Stimulated activated effector memory CD8-positive, alpha-beta T cell treated with anti-CD3 and anti-CD28 coated beads, Interleukin-12 subunit alpha, Interleukin-12 subunit beta, amount 100 ng/mL, for 72 hours (primary cell): ENCODE results near the gene NDFIP1.

Source experiments
- ATAC-seq: fragments of 150-1000 bp; cut with Tn5 transposase; 2 replicates; pipeline ENCODE4 v1.10.0; 2021
- DNase-seq, 2 donors: peaks; one replicate each; pipeline ENCODE4 v3.0.0; 2021 to 2022; ENCODE audit warnings: low spot score in 2 of 2
- H3K27ac Mint-ChIP-seq: one replicate; pipeline ENCODE4 v1.8.0; 2022; ENCODE audit warnings: mild to moderate bottlenecking, mixed read lengths
- H3K36me3 Mint-ChIP-seq: one replicate; pipeline ENCODE4 v1.8.0; 2022; ENCODE audit warnings: mild to moderate bottlenecking, mixed read lengths
- H3K4me1 Mint-ChIP-seq: one replicate; pipeline ENCODE4 v1.8.0; 2022; ENCODE audit warnings: mixed read lengths
- H3K4me3 Mint-ChIP-seq: one replicate; pipeline ENCODE4 v1.8.0; 2022; ENCODE audit warnings: mild to moderate bottlenecking, mixed read lengths
- H3K9me3 Mint-ChIP-seq: one replicate; pipeline ENCODE4 v1.8.0; 2022; ENCODE audit warnings: mixed read lengths

NDFIP1 gene

DNA sequence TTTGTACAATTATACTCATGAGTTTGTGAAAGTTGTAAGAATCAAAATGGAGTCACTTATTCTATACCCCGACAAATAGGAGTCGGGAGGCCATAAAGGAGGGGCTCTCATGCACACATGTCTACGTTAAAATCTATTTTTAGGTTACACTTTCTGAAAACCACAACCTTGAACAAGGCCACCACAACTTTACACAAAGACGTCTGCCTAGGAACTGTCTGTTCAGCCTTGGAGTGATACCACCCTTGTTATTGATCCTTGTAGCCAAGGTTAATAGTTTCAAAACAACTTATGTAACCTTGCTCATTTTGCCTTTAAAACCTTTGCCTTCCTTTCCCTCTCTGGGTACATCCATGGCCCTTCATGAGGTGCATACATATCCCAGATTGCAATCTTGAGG lies 4.1 kb upstream of the NDFIP1 start:
- Mint-ChIP-seq H3K4me3 (no peak overlapping the region), H3K9me3 (no peaks in the 10 kb centered on the region), H3K27ac (no peak overlapping the region), H3K36me3 (peaks cover 7% of the 10 kb centered on the region), H3K4me1 (peaks cover 24% of the 10 kb centered on the region)
- DNase-seq (no peak), ATAC-seq (no peak)

DNA sequence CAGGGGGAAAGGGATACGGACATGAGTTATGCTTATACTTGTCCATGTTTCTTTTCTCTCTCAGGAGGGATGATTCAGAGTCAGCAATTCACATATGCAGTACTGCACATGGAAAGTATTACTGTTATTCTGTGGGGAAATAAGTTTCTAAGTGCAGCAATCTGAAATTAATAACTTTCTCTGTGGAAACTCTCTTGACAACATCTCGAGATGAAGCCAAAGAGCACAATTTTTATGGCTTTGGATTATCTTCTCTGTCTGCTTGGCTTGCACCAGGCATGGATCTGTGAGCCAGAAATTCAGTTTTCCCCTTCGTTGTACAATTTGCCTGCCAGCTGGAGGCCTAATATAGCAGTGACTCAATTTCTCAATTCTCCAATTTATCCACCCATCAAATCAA lies 2.5 kb upstream of the NDFIP1 start:
- DNase-seq (no peak), ATAC-seq (no peak)
- no peak overlapping the region for H3K4me3 Mint-ChIP-seq
- H3K27ac Mint-ChIP-seq = no peak overlapping the region
- no peaks in the 10 kb centered on the region for H3K9me3 Mint-ChIP-seq
- H3K36me3 Mint-ChIP-seq = peaks cover 22% of the 10 kb centered on the region
- peaks cover 33% of the 10 kb centered on the region for H3K4me1 Mint-ChIP-seq

DNA sequence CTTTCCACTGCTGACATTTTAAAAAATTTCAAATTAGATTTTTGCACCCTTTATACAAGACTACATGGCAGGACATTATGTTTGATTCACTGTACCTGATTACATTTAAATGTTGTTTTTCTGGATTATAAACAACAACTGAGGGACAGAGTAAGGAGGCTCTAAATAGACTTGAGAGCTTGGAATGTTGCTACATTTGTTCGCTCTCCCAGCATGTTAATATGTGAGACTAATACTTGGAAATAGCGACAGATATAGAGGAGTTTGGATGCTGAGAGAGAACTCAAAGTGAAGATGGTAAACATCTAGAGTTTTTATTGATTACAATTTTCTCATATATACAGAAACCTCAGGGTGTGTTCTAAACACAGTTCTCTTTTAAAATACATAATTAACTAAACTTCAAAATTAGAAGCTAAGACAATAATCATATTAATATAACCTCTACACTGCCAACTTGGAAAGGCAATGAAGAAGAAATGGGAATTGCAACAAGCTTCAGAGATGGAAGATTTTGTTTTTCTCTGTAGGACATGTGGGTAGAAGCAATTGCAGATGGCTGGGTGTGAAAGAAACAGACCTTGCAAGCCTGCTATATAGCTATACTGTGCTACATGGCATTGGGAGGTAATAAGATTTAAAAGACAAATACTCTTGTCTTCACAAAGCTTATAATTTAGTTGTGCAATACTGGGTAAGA lies 1.4 kb upstream of the NDFIP1 start:
- no peak for ATAC-seq
- DNase-seq = no peak
- Mint-ChIP-seq H3K4me1 (peaks cover 36% of the 10 kb centered on the region), H3K9me3 (no peaks in the 10 kb centered on the region), H3K27ac (peak overlapping the region; percentile 95), H3K4me3 (no peak overlapping the region), H3K36me3 (peaks cover 29% of the 10 kb centered on the region)

DNA sequence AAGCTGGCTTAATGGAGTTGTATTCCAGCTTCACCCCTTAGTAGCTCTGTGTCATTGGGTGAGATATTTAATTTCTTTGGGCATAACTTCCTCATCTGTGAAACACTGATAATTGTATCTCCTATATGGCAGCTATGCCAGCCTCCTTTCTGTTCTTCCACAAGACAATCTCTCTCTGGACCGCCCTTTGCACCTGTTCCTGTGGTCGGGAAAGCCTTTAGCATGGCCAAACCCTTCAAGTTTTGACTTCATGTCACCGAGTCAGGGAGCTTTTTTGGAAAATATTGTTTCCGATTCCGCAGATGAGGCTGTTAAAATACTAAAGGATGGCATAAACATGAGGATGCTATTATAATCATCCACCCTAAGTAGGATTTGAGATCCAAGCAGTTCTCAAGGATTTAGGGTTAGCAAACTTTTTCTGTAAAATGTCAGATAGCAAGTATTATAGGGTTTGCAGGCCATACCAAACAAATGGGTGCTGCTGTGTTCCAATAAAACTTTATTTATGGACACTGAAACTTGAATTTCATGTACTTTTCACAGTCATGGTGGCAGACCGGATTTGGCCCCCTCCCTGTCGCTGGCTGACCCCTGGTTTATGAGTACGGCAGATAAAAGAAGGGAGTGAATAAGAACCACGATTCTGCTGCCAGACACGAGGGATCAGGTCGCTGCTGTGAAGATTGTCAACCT lies 695 bp upstream of the NDFIP1 start:
- Mint-ChIP-seq H3K4me3 (peak overlapping the region; percentile 94), H3K27ac (peak overlapping the region; percentile 95), H3K4me1 (peaks cover 39% of the 10 kb centered on the region), H3K36me3 (peaks cover 32% of the 10 kb centered on the region), H3K9me3 (no peaks in the 10 kb centered on the region)
- ATAC-seq = no peak
- DNase-seq = no peak

DNA sequence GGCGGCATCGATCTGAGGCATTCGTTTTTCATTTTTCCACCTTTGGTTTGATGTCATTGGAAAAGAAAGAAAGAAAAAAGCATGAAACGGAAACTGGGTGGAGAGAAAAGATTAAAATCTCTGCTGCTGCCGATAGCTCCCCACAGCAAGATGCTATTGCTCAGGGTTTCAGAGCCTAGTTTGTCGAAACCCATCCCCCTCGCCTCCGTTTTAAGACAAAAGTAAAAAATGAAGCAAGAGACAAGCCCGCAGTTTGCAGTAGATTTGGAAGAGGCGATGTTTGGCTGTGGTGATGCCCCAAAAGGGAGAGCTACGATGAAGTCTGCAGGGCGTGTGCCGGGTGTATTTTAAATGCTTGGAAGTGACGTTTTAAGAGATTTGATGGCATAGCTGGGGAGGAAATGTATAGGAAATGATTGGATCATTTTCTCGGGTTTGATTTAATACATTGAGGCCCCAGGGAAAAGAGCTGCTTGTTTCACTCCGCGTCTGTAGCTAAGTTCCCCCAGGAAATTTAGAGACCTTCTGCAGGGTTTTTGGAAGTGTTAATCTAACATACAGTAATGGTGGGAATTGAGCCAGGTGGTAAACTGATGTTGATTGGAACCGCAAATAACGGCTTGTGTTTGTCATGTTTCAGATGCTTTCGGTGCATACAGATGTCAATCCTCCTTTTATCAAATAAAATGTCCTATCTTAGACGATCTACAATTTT lies 909 bp downstream of the NDFIP1 start:
- Mint-ChIP-seq H3K4me3 (peak overlapping the region; percentile 94), H3K36me3 (peaks cover 47% of the 10 kb centered on the region), H3K9me3 (no peaks in the 10 kb centered on the region), H3K27ac (peak overlapping the region; percentile 95), H3K4me1 (peaks cover 52% of the 10 kb centered on the region)
- ATAC-seq (peak; percentile 19), DNase-seq (no peak)

DNA sequence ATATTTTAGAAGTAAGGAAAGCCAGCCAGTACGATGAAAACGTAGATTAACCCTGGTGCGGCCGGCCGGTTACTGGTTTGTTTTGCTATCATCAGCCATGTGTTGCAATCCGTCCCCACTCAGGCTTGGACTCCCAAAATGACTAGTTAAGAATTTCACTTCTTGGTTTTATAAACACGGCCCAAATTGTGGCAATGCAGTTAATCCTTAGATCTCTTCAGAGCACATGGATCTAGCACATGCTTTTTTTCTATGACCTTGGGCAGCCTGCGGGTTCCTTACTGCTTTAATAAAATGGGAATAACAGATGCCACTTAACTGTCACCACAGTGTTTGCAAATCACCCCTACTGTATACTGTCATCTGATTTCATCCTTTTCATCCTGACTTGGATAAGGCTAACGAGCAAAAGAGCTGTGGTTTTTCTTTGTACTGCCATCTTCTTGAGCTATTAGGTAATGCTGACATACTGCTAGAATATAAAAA lies 1.5 kb downstream of the NDFIP1 start:
- H3K27ac Mint-ChIP-seq = peak overlapping the region; percentile 95
- H3K9me3 Mint-ChIP-seq = no peaks in the 10 kb centered on the region
- H3K4me1 Mint-ChIP-seq = peaks cover 47% of the 10 kb centered on the region
- ATAC-seq = no peak
- DNase-seq = peak in 1 of 2 donors; percentile 57
- H3K4me3 Mint-ChIP-seq = peak overlapping the region; percentile 94
- peaks cover 47% of the 10 kb centered on the region for H3K36me3 Mint-ChIP-seq

DNA sequence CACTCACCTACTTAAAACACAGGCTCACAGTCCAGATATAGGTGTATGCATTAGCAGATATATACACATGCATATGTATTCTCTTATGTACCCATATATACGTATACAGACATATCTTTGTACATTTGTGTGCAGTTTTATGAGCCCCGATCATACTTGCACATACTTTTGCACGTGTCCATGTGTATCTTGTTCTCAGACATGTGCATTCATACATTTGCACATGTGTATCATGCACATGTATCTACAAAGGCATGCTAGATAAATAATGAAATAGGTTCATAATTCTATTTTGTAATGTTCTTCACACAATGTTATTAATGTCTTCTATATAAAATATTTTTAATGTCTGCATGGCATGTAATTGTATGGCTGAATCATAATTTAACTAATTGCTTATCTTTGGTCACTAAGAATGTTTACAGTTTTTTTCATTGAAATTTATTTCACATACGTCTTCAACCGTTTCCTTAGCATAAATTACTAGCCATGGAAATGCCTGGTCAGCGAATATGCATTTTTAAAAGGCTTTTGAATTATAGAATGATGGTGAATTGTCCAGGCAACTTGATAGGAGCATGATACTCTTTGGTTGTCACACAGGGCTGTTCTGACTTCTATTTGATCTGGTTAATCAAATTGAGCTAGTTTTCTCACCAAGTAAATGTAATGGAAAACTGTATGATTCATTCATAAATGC lies 2.6 kb downstream of the NDFIP1 start:
- Mint-ChIP-seq H3K4me3 (peak overlapping the region; percentile 94), H3K4me1 (peaks cover 56% of the 10 kb centered on the region), H3K36me3 (peaks cover 55% of the 10 kb centered on the region), H3K27ac (no peak overlapping the region), H3K9me3 (no peaks in the 10 kb centered on the region)
- DNase-seq (no peak), ATAC-seq (no peak)

DNA sequence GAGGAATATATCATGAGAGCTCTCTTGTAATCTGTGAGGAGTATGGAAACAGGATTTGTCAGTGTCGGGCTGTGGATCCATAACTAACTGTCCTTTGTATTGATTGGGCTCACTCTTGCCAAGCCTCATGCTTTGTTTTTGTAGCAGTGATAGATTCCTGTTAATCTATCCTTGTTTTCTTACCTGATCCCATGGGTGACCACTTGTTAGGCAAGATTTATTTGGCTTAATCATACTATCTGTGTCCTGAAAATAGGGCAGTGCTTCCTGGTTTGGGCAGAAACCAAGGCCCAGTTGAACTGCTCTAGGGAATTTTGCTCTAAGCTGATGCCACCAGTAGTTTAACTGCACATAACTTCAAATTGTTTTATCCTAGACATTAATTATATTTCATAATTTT lies 6.1 kb downstream of the NDFIP1 start:
- DNase-seq (no peak), ATAC-seq (no peak)
- peaks cover 63% of the 10 kb centered on the region for H3K4me1 Mint-ChIP-seq
- no peak overlapping the region for H3K4me3 Mint-ChIP-seq
- no peaks in the 10 kb centered on the region for H3K9me3 Mint-ChIP-seq
- no peak overlapping the region for H3K27ac Mint-ChIP-seq
- H3K36me3 Mint-ChIP-seq = peaks cover 74% of the 10 kb centered on the region

DNA sequence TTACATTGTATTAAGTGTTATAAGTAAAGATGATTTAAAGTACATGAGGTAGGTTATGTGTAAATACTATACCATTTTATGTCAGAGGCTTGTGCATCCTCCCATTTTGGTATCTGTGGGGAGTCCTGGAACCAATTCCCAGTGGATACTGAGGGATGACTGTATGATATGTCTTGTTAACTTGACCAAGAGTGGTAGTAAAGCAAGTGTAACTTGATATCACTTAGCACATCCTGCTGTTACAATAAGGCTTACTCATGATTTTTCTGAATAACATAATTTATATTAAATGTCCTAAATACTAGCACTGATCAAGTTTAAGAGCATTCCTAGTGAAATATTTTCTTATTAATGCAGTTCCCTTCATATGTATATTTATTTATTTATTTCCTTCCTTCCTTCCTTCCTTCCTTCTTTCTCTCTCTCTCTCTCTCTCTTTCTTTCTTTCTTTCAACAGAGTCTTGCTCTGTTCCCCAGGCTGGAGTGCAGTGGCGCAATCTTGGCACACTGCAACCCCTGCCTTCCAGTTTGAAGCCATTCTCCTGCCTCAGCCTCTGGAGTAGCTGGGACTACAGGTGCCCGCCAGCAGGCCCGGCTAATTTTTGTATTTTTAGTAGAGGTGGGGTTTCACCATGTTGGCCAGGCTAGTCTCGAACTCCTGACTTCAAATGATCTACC lies 7.5 kb downstream of the NDFIP1 start:
- peaks cover 74% of the 10 kb centered on the region for H3K36me3 Mint-ChIP-seq
- ATAC-seq (no peak), DNase-seq (no peak)
- H3K9me3 Mint-ChIP-seq = no peaks in the 10 kb centered on the region
- peaks cover 62% of the 10 kb centered on the region for H3K4me1 Mint-ChIP-seq
- H3K4me3 Mint-ChIP-seq = no peak overlapping the region
- H3K27ac Mint-ChIP-seq = no peak overlapping the region

DNA sequence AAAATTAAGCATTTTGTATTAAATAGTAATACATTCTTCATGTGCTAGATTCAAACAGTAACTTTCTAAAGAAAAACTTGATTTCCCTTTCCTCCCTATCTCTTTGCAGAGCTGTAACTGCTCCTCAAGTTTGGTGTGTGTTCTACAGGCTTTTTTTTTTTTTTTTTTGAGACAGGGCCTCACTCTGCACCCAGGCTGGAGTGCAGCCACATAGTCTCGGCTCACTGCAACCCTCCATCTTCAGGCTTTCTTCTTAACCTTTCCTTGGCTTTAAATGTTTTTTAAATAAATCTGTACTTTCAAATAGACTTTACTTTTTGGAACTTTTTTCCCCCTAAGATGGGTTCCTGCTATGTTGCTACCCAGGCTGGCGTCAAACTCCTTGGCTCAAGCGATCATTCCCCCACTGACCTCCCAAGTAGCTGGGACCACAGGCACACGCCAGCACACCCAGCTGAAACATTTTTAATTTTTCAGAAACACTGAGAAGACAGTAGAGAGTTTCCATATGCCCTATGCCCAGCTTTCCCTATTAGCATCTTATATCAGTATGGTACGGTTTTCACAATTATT lies 9.1 kb downstream of the NDFIP1 start:
- Mint-ChIP-seq H3K9me3 (no peaks in the 10 kb centered on the region), H3K4me1 (peaks cover 68% of the 10 kb centered on the region), H3K36me3 (peaks cover 82% of the 10 kb centered on the region), H3K27ac (peak overlapping the region; percentile 26), H3K4me3 (no peak overlapping the region)
- ATAC-seq (no peak), DNase-seq (no peak)

DNA sequence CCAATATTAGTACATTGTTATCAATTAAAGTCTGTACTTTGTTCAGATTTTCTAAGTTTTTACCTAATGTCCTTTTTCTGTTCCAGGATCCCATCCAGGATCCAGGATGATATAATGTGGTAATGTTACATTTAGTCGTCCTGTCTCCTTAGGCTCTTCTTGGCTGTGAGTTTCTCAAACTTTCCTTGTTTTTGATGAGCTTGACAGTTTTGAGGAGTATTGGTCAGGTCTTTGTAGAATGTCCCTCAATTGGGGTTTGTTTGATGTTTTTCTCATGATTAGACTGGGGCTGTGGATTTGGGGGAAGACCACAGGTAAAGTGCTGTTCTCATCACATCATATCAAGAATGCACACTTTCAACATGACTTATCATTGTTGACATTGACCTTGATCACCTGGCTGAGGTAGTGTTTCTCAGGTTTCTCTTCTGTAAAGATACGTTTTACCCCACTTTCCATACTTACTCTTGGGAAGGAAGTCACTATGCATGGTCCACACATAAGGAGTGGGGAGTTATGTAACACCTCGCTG lies 9.6 kb downstream of the NDFIP1 start:
- H3K4me1 Mint-ChIP-seq = peaks cover 67% of the 10 kb centered on the region
- DNase-seq (no peak), ATAC-seq (peak; percentile 60)
- H3K9me3 Mint-ChIP-seq = no peaks in the 10 kb centered on the region
- no peak overlapping the region for H3K4me3 Mint-ChIP-seq
- peaks cover 82% of the 10 kb centered on the region for H3K36me3 Mint-ChIP-seq
- peak overlapping the region; percentile 26 for H3K27ac Mint-ChIP-seq

DNA sequence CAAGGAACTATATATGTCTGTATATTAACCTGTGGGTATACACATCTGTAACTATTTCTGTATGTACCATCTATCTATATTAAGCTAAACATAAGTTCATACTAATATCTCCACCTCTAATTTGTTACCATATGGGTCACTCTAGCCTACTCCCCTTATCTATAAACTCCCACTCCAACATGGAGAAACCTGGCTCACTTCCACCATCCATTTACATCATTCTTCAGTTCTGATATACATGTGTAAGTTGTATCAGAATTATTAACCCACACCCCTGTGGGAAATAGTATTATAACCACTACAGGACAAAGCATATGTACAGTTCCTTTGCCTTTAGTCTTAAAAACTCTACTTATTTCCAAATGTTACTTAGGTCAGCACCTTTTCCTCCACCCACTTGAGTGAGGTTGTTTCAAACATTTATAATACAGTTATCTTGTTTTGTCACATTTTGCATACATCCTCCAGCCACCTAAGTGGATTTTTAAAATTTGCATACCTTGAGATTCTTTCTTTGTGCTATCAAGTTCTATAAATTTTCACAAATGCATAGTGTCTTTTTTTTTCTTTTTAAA lies 10.6 kb downstream of the NDFIP1 start:
- ATAC-seq = peak; percentile 38
- DNase-seq = no peak
- H3K36me3 Mint-ChIP-seq = peaks cover 73% of the 10 kb centered on the region
- H3K27ac Mint-ChIP-seq = no peak overlapping the region
- H3K4me1 Mint-ChIP-seq = peaks cover 61% of the 10 kb centered on the region
- no peak overlapping the region for H3K4me3 Mint-ChIP-seq
- H3K9me3 Mint-ChIP-seq = no peaks in the 10 kb centered on the region

DNA sequence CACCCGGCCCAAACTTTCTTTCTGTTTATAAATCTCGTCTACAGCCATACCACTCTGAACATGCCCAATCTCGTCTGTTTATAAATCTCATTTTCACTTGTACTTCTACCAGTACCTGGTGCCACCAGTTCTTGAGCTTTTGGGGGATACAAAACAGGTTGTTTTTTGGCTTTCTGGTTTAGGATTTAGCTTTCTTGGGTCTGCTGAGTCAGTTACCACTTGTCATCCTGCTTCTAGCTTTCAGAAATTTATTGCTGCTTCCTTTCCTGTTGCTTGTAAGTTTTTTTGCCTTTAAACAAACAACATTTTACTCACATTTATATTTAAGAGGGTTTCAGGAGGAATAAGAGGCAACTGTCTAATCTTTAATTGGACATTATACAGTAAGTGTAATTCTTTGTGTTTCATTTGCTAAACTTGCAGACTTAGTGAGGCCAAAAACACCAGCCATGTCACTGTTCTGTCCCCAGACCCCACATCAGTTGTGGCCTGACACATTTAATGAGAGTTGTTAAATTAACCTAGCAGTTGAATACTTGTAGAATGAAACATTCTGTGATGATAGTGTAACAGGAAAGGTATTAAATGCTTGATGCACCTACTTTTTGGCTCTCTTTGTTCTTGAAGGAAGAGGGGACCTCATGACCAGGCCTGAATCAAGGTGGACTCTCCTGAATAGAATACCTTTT lies 11.8 kb downstream of the NDFIP1 start:
- Mint-ChIP-seq H3K9me3 (no peaks in the 10 kb centered on the region), H3K36me3 (peaks cover 69% of the 10 kb centered on the region), H3K4me3 (peak overlapping the region; percentile 41), H3K27ac (peak overlapping the region; percentile 71), H3K4me1 (peaks cover 60% of the 10 kb centered on the region)
- ATAC-seq (peak; percentile 65), DNase-seq (no peak)
